SK-N-SH (cell line): ENCODE data around the gene TTC28. TPM values are rescaled to one million over a fixed set of nuclear protein-coding genes. Genes with fewer than 3 reads are reported as not detected.
"Not testable (repeated sequence)": the region's sequence is repeated elsewhere in the genome, so short reads cannot be mapped to it uniquely, and the experiment has no call there.

Experiments used
- CTCF ChIA-PET: fragments of 300-600, 350-600 bp; formaldehyde crosslinking; extraction: SDS; loops from one replicate; lab custom pipeline; 2021; lab: Yijun Ruan, JAX
- POLR2A ChIA-PET: fragments of 350-600 bp; sonication (Branson Sonifier 250); formaldehyde crosslinking; extraction: SDS; loops from one replicate; lab custom pipeline; 2020; ENCODE audit warnings: antibody characterized with exemption, inconsistent platforms; lab: Yijun Ruan, JAX
- DNase-seq: peaks from one replicate; pipeline ENCODE4 v3.0.0; 2012
- H2AFZ ChIP-seq: fragments of 200-600 bp; sonication (generic); 2 replicates; pipeline ENCODE4 v1.8.1; 2016; ENCODE audit warnings: antibody characterized with exemption, mild to moderate bottlenecking, low read depth
- H3F3A ChIP-seq: fragments of 200-600 bp; sonication (generic); replicated peaks from 2 replicates; pipeline ENCODE3; 2016; ENCODE audit warnings: antibody characterized with exemption, mild to moderate bottlenecking; ENCODE audit not compliant: insufficient read depth
- H3K27ac ChIP-seq, 2 experiments: fragments of 200-500 bp in 1 of 2; fragments of 200-600 bp in 1 of 2; sonication (Bioruptor generic) in 1 of 2; sonication (generic), shearing (Covaris generic) in 1 of 2; 2 replicates each; pipeline versions ENCODE4 v1.5.1 to v1.6.1; 2014 to 2016; ENCODE audit warnings: low read depth in 2 of 2, inconsistent platforms in 1 of 2, low read length in 1 of 2, mild to moderate bottlenecking in 1 of 2, mixed read lengths in 1 of 2
- H3K27me3 ChIP-seq: fragments of 200-600 bp; sonication (generic), shearing (Covaris generic); 2 replicates; pipeline ENCODE4 v1.6.1; 2016; ENCODE audit warnings: mixed run types; ENCODE audit not compliant: insufficient read depth
- H3K36me3 ChIP-seq, 2 experiments: fragments of 200-500 bp in 1 of 2; fragments of 200-600 bp in 1 of 2; sonication (Bioruptor generic) in 1 of 2; sonication (generic) in 1 of 2; replicated peaks in 1 of 2; 2 replicates each; pipeline versions ENCODE3 to v1.5.1; 2014 to 2016; ENCODE audit warnings: low read length in 1 of 2, mild to moderate bottlenecking in 1 of 2; ENCODE audit not compliant: insufficient read depth in 2 of 2, control insufficient read depth in 1 of 2
- H3K4me1 ChIP-seq, 2 experiments: fragments of 200-500 bp in 1 of 2; fragments of 200-600 bp in 1 of 2; sonication (Bioruptor generic) in 1 of 2; sonication (generic), shearing (Covaris generic) in 1 of 2; 2 replicates each; pipeline versions ENCODE4 v1.5.1 to v1.6.1; 2014 to 2016; ENCODE audit warnings: low read depth in 1 of 2, low read length in 1 of 2, mixed run types in 1 of 2; ENCODE audit not compliant: insufficient read depth in 2 of 2, control insufficient read depth in 1 of 2
- H3K4me2 ChIP-seq: fragments of 200-600 bp; sonication (generic), shearing (Covaris generic); 2 replicates; pipeline ENCODE4 v1.6.1; 2017; ENCODE audit warnings: mixed run types
- H3K4me3 ChIP-seq, 2 experiments: fragments of 200-500 bp in 1 of 2; fragments of 200-600 bp in 1 of 2; sonication (Bioruptor generic) in 1 of 2; sonication (generic), shearing (Covaris generic) in 1 of 2; 2 replicates each; pipeline versions ENCODE4 v1.5.1 to v1.8.1; 2014 to 2016; ENCODE audit warnings: low read depth in 2 of 2, inconsistent platforms in 1 of 2, low read length in 1 of 2, mild to moderate bottlenecking in 1 of 2, mixed read lengths in 1 of 2, moderate library complexity in 1 of 2
- H3K79me2 ChIP-seq: fragments of 200-600 bp; sonication (generic); 2 replicates; pipeline ENCODE4 v1.8.1; 2017; ENCODE audit warnings: mild to moderate bottlenecking; ENCODE audit not compliant: insufficient read depth
- H3K9ac ChIP-seq: fragments of 200-600 bp; sonication (generic); 2 replicates; pipeline ENCODE4 v1.6.1; 2017; ENCODE audit warnings: mixed run types
- H3K9me2 ChIP-seq: fragments of 200-600 bp; sonication (generic); 2 replicates; pipeline ENCODE4 v1.6.1; 2017; ENCODE audit warnings: mixed run types
- H3K9me3 ChIP-seq: fragments of 200-600 bp; sonication (generic); 2 replicates; pipeline ENCODE4 v1.6.1; 2017; ENCODE audit warnings: mixed run types, mild to moderate bottlenecking, moderate library complexity
- H4K20me1 ChIP-seq: fragments of 200-600 bp; sonication (generic); 2 replicates; pipeline ENCODE4 v1.6.1; 2017; ENCODE audit warnings: mild to moderate bottlenecking, mixed run types; ENCODE audit not compliant: insufficient read depth
- ELF1 ChIP-seq: IDR thresholded peaks from 2 replicates; pipeline ENCODE4 v1.4.0; 2012
- EP300 ChIP-seq, 2 experiments: IDR thresholded peaks; 2 replicates each; pipeline versions ENCODE4 v1.4.0 to v1.6.1; 2012; ENCODE audit warnings: borderline replicate concordance in 1 of 2, low read depth in 1 of 2, low read length in 1 of 2
- FOSL2 ChIP-seq: IDR thresholded peaks from 2 replicates; pipeline ENCODE4 v1.4.0; 2012; ENCODE audit warnings: low read depth, mild to moderate bottlenecking, moderate library complexity, borderline replicate concordance
- FOXJ3 ChIP-seq: sonication (generic); formaldehyde crosslinking; IDR thresholded peaks from 2 replicates; pipeline ENCODE4 v1.5.1; 2020; ENCODE audit warnings: mild to moderate bottlenecking, missing genetic modification reagents
- FOXM1 ChIP-seq: IDR thresholded peaks from 2 replicates; pipeline ENCODE4 v1.4.0; 2012; ENCODE audit warnings: low read depth, mild to moderate bottlenecking
- GABPA ChIP-seq: IDR thresholded peaks from 2 replicates; pipeline ENCODE4 v1.4.0; 2012; ENCODE audit warnings: low read depth, mild to moderate bottlenecking
- JUND ChIP-seq: IDR thresholded peaks from 2 replicates; pipeline ENCODE4 v1.4.0; 2012
- NRF1 ChIP-seq: IDR thresholded peaks from 2 replicates; pipeline ENCODE4 v1.6.1; 2012; ENCODE audit warnings: low read depth, mild to moderate bottlenecking, low read length
- RAD21 ChIP-seq: IDR thresholded peaks from 2 replicates; pipeline ENCODE4 v1.6.1; 2012; ENCODE audit warnings: mild to moderate bottlenecking, low read length
- RFX5 ChIP-seq: IDR thresholded peaks from 2 replicates; pipeline ENCODE4 v1.6.1; 2012; ENCODE audit warnings: mild to moderate bottlenecking, improper control_type of control experiment, low read length
- TAF1 ChIP-seq: IDR thresholded peaks from 2 replicates; pipeline ENCODE4 v1.6.1; 2012; ENCODE audit warnings: low read depth, mild to moderate bottlenecking, low read length, moderate library complexity, borderline replicate concordance
- WGBS: methylation state at CpG from one replicate; pipeline ENCODE4 v1.1.6; 2017; ENCODE audit warnings: low lambda C conversion rate; 5-methylcytosine and 5-hydroxymethylcytosine counted together
- polyA plus RNA-seq, 3 experiments: library from polyadenylated mRNA; depleted of rRNA; stranded (reverse); fragments of >200 nt; gene quantifications; 2 replicates each; pipeline ENCODE4 v1.2.3, GENCODE V29; 2012
- TF ChIP-seq, protein P1 (sequence below): IDR thresholded peaks from 2 replicates; pipeline ENCODE4 v1.4.0; 2012; ENCODE audit warnings: low read depth
- TF ChIP-seq, protein P2 (sequence below): fragments of 150-350 bp; IDR thresholded peaks from 2 replicates; pipeline ENCODE4 v1.6.1; 2016; ENCODE audit warnings: mild to moderate bottlenecking, low read depth, low read length
- TF ChIP-seq, protein P3 (sequence below): IDR thresholded peaks from 2 replicates; pipeline ENCODE4; 2012

Gene TTC28
- polyA plus RNA-seq, 1 of the 3 experiments (the other 2 are of a cell fraction), result 5.9 TPM

DNA sequence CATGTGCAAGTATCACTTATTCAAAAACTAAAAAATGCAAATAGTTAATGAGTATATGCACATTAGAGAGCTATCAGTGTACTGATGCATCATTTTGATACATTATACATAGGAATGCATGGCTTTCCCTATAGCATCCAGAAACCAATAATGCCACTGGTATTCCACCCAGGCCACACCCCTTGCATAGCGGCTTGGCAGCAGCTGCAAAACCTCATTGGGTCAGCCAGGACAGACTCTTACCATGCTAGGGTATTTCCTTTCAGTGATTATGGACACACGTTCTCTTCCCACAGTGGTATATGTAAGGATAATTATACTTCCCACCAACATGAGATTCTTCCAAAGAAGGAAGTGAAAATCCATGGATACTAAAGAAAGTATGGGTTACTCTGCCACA lies 614.7 kb downstream of the TTC28 start:
- Histone ChIP-seq H2AFZ (no peak overlapping the region), H3K79me2 (no peaks in the 10 kb centered on the region), H3F3A (no peaks in the 10 kb centered on the region), H3K27me3 (no peaks in the 10 kb centered on the region), H4K20me1 (no peaks in the 10 kb centered on the region), H3K9me2 (no peaks in the 10 kb centered on the region), H3K9ac (no peak overlapping the region)
- TF ChIP-seq RAD21, result no peak
- TF ChIP-seq, all 33 proteins: peak for 0
- H3K4me1 ChIP-seq, result no peaks in the 10 kb centered on the region; a peak in 1 of 4 replicates
- H3K36me3 ChIP-seq, result peaks cover 0 to 13% of the 10 kb centered on the region in 2 experiments
- DNase-seq, result no peak
- H3K4me3 ChIP-seq, result no peak overlapping the region
- 91% methylated on average over 2 of the region's 2 CpGs for WGBS
- peaks cover 4% of the 10 kb centered on the region; the same call in 1 of the 2 replicates for H3K9me3 ChIP-seq
- POLR2A ChIA-PET, result no interaction called here
- no peak overlapping the region for H3K27ac ChIP-seq
- no peak overlapping the region for H3K4me2 ChIP-seq
- CTCF ChIA-PET, result interaction anchor here (0.8 to 1.3 kb wide), 2 partner anchors 13 to 458 kb away, joined by 3 to 7 read pairs; no protein-coding TSS in a partner anchor

DNA sequence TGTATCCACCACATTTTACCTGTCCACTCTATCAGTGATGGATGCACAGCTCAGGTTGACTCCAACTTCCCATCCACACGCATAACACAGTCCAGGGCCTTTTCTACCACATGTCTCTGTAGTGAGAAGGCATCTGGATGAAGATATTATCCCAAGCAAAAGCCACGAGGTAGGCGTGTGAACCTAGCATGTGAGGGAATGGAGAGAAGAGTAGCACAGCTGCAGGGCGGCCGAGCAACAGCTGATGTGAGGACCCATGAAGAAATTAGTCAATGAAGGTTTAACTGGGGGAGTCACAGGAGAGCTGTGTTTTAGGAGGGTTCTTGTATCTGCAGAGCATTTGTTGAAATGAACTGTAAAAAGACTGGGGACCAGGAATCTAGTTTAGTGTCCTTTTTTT lies 616.0 kb downstream of the TTC28 start:
- Histone ChIP-seq H3K79me2 (no peaks in the 10 kb centered on the region), H3K9ac (no peak overlapping the region), H3K9me2 (no peaks in the 10 kb centered on the region), H4K20me1 (no peaks in the 10 kb centered on the region), H3K27ac (no peak overlapping the region), H3K4me1 (no peaks in the 10 kb centered on the region), H3K36me3 (peaks cover 0 to 13% of the 10 kb centered on the region in 2 experiments), H3K4me3 (no peak overlapping the region), H2AFZ (no peak overlapping the region), H3F3A (no peaks in the 10 kb centered on the region), H3K27me3 (no peaks in the 10 kb centered on the region), H3K4me2 (no peak overlapping the region), H3K9me3 (peaks cover 4% of the 10 kb centered on the region; the same call in 1 of the 2 replicates)
- POLR2A ChIA-PET, result no interaction called here
- CTCF ChIA-PET, result interaction anchor here (1.2 to 1.3 kb wide), 2 partner anchors 10 to 11 kb away, joined by 3 to 6 read pairs; no protein-coding TSS in a partner anchor
- WGBS, result 89% methylated on average over 5 of the region's 5 CpGs
- DNase-seq, result no peak
- no peak for TF ChIP-seq FOXM1
- no peak for TF ChIP-seq JUND
- TF ChIP-seq FOXJ3 (CRISPR knock-in tag), result no peak
- TF ChIP-seq EP300 (IDR thresholded peaks at IDR 0.05; ENCODE audit: borderline replicate concordance in 1 of 2, low read depth in 1 of 2, low read length in 1 of 2), result no peak
- TF ChIP-seq, protein P1, sequence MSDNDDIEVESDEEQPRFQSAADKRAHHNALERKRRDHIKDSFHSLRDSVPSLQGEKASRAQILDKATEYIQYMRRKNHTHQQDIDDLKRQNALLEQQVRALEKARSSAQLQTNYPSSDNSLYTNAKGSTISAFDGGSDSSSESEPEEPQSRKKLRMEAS, result no peak
- no peak for TF ChIP-seq GABPA
- TF ChIP-seq, protein P2, sequence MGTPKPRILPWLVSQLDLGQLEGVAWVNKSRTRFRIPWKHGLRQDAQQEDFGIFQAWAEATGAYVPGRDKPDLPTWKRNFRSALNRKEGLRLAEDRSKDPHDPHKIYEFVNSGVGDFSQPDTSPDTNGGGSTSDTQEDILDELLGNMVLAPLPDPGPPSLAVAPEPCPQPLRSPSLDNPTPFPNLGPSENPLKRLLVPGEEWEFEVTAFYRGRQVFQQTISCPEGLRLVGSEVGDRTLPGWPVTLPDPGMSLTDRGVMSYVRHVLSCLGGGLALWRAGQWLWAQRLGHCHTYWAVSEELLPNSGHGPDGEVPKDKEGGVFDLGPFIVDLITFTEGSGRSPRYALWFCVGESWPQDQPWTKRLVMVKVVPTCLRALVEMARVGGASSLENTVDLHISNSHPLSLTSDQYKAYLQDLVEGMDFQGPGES, result no peak
- no peak for TF ChIP-seq NRF1
- no peak for TF ChIP-seq FOSL2
- TF ChIP-seq, protein P3, sequence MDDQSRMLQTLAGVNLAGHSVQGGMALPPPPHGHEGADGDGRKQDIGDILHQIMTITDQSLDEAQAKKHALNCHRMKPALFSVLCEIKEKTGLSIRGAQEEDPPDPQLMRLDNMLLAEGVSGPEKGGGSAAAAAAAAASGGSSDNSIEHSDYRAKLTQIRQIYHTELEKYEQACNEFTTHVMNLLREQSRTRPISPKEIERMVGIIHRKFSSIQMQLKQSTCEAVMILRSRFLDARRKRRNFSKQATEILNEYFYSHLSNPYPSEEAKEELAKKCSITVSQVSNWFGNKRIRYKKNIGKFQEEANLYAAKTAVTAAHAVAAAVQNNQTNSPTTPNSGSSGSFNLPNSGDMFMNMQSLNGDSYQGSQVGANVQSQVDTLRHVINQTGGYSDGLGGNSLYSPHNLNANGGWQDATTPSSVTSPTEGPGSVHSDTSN, result no peak
- TF ChIP-seq ELF1, result no peak
- no peak for TF ChIP-seq RFX5
- no peak for TF ChIP-seq TAF1

DNA sequence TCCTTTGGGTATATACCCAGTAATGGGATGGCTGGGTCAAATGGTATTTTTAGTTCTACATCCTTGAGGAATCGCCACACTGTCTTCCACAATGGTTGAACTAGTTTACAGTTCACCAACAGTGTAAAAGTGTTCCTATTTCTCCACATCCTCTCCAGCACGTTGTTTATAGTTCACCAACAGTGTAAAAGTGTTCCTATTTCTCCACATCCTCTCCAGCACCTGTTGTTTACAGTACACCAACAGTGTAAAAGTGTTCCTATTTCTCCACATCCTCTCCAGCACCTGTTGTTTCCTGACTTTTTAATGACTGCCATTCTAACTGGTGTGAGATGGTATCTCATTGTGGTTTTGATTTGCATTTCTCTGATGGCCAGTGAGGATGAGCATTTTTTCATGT lies 619.0 kb downstream of the TTC28 start:
- H3K36me3 ChIP-seq, result peaks cover 0 to 13% of the 10 kb centered on the region in 2 experiments
- H3K4me3 ChIP-seq, H3K27me3 ChIP-seq, H3K79me2 ChIP-seq, H3K9ac ChIP-seq, H3K9me2 ChIP-seq, H3K4me1 ChIP-seq, DNase-seq, H2AFZ ChIP-seq, H3K27ac ChIP-seq, H3K4me2 ChIP-seq, POLR2A ChIA-PET, CTCF ChIA-PET, H3F3A ChIP-seq, H3K9me3 ChIP-seq, H4K20me1 ChIP-seq: not testable (repeated sequence)
- WGBS, result 93% methylated on average over 2 of the region's 2 CpGs
